ENCODE data around the gene SH3BP4.

GRCh38 chr2:235018838-235019237 lies 67.0 kb downstream of the SH3BP4 start:
- no peak for TF ChIP-seq EZH2 (IDR thresholded peaks at IDR 0.05; ENCODE audit: insufficient read depth, poor library complexity, severe bottlenecking)
- TF ChIP-seq EZH2phosphoT487 (IDR thresholded peaks at IDR 0.05; ENCODE audit: insufficient read depth, low read depth) = no peak

Data from GM23248 (cell line).